AG04450 (cell line): ENCODE data around the gene PLCL1. TPM values are rescaled to one million over a fixed set of nuclear protein-coding genes. Genes with fewer than 3 reads are reported as not detected.
"Not testable (repeated sequence)": the region's sequence is repeated elsewhere in the genome, so short reads cannot be mapped to it uniquely, and the experiment has no call there.

Source experiments
- CTCF ChIA-PET: fragments of 300-600, 350-600 bp; formaldehyde crosslinking; extraction: SDS; loops from one replicate; lab custom pipeline; 2022; ENCODE audit warnings: antibody characterized with exemption, inconsistent platforms; lab: Charles Lee
- POLR2A ChIA-PET: fragments of 350-600 bp; formaldehyde crosslinking; extraction: SDS; loops from one replicate; lab custom pipeline; 2021; ENCODE audit warnings: antibody characterized with exemption, inconsistent platforms; lab: Yijun Ruan, JAX
- DNase-seq: peaks from one replicate; pipeline ENCODE4 v3.0.0-alpha.2; 2011; ENCODE audit warnings: low read depth, low spot score
- H3K27ac ChIP-seq: one replicate; pipeline ENCODE4 v1.5.1; 2012; ENCODE audit warnings: low read depth, low read length, control low read depth
- H3K27me3 ChIP-seq: one replicate; pipeline ENCODE4 v1.6.0; 2012; ENCODE audit warnings: low read length; ENCODE audit not compliant: control insufficient read depth, insufficient read depth
- H3K4me3 ChIP-seq: 2 replicates; pipeline ENCODE4 v1.5.1; 2011; ENCODE audit warnings: mild to moderate bottlenecking, low read depth, low read length, control low read depth
- H3K9me3 ChIP-seq: 2 replicates; pipeline ENCODE4 v1.5.1; 2012; ENCODE audit warnings: low read length; ENCODE audit not compliant: control insufficient read depth, insufficient read depth
- CTCF ChIP-seq: IDR thresholded peaks from 2 replicates; pipeline ENCODE4 v1.5.1; 2011; ENCODE audit warnings: low read depth, low read length, control low read depth, inconsistent platforms
- polyA plus RNA-seq: library from polyadenylated mRNA; depleted of rRNA; stranded (reverse); fragments of >200 nt; gene quantifications from 2 replicates; pipeline ENCODE4 v1.2.3, GENCODE V29; 2011

PLCL1 gene
- polyA plus RNA-seq, 1 experiment, result 0.43 TPM

GRCh38 chr2:198017068-198017467, 212.7 kb downstream of the PLCL1 start:
- ChIA-PET POLR2A (no interaction called here), CTCF (no interaction called here)
- no peak for DNase-seq
- H3K9me3 ChIP-seq, result no peaks in the 10 kb centered on the region; the same call in 1 of the 2 replicates
- no peak for TF ChIP-seq CTCF
- no peak overlapping the region for H3K4me3 ChIP-seq
- no peak overlapping the region for H3K27ac ChIP-seq
- no peaks in the 10 kb centered on the region for H3K27me3 ChIP-seq

- ChIA-PET CTCF (interaction anchor here (0.6 kb wide), 1 partner anchor 38 kb away, joined by 6 read pairs; no protein-coding TSS in a partner anchor), POLR2A (no interaction called here)
- Histone ChIP-seq H3K9me3 (no peaks in the 10 kb centered on the region), H3K4me3 (no peak overlapping the region), H3K27ac (no peak overlapping the region), H3K27me3 (no peaks in the 10 kb centered on the region)
- no peak for DNase-seq
- no peak for TF ChIP-seq CTCF
These were observed 224.6 kb downstream of the PLCL1 start for GRCh38 chr2:198028955-198029354.

GRCh38 chr2:198029576-198029975, 225.2 kb downstream of the PLCL1 start:
- H3K27ac ChIP-seq, H3K27me3 ChIP-seq, H3K4me3 ChIP-seq, POLR2A ChIA-PET, DNase-seq, H3K9me3 ChIP-seq, CTCF ChIA-PET: not testable (repeated sequence)

GRCh38 chr2:198033626-198034025, 229.2 kb downstream of the PLCL1 start:
- ChIA-PET CTCF (interaction anchor here (0.6 kb wide), 1 partner anchor 307 kb away, joined by 4 read pairs; no protein-coding TSS in a partner anchor), POLR2A (no interaction called here)
- no peaks in the 10 kb centered on the region for H3K9me3 ChIP-seq
- H3K27me3 ChIP-seq, result no peaks in the 10 kb centered on the region
- DNase-seq, result no peak
- no peak overlapping the region for H3K4me3 ChIP-seq
- no peak for TF ChIP-seq CTCF
- H3K27ac ChIP-seq, result no peak overlapping the region

GRCh38 chr2:198036029-198036879, 231.9 kb downstream of the PLCL1 start:
- DNase-seq, result no peak
- ChIA-PET POLR2A (no interaction called here), CTCF (interaction anchor here (1.4 kb wide), 1 partner anchor 223 kb away, joined by 3 read pairs; no protein-coding TSS in a partner anchor)
- H3K9me3 ChIP-seq, result no peaks in the 10 kb centered on the region
- no peaks in the 10 kb centered on the region for H3K27me3 ChIP-seq
- no peak overlapping the region for H3K4me3 ChIP-seq
- no peak for TF ChIP-seq CTCF
- no peak overlapping the region for H3K27ac ChIP-seq
